Measurements from ENCODE around the gene LIN28B. TPM values are rescaled to one million over a fixed set of nuclear protein-coding genes. Genes with fewer than 3 reads are reported as not detected.

LIN28B gene
- total RNA-seq, 2 donors from 2014 or later, result not detected

- Histone ChIP-seq H3K9me3 (peaks cover 0 to 15% of the 10 kb centered on the region in 2 donors), H3K4me3 (no peak overlapping the region), H3K27ac (no peak overlapping the region), H3K27me3 (peaks cover 33 to 48% of the 10 kb centered on the region in 2 donors), H3K4me1 (peaks cover 0 to 3% of the 10 kb centered on the region in 2 donors), H3K36me3 (no peaks in the 10 kb centered on the region)
- no peak for DNase-seq (ENCODE audit: low spot score)
- TF ChIP-seq CTCF (IDR thresholded peaks at IDR 0.05), result no peak
Measured at GRCh38 chr6:104954190-104954797, 2.6 kb upstream of the LIN28B start.

- H3K9me3 ChIP-seq, result peaks cover 0 to 15% of the 10 kb centered on the region in 2 donors
- peaks cover 34 to 48% of the 10 kb centered on the region in 2 donors for H3K27me3 ChIP-seq
- H3K36me3 ChIP-seq, result no peaks in the 10 kb centered on the region
- H3K4me3 ChIP-seq, result no peak overlapping the region
- H3K27ac ChIP-seq, result no peak overlapping the region
- no peak for TF ChIP-seq CTCF (IDR thresholded peaks at IDR 0.05)
- peaks cover 0 to 3% of the 10 kb centered on the region in 2 donors for H3K4me1 ChIP-seq
- no peak for DNase-seq (ENCODE audit: low spot score)
Measured at GRCh38 chr6:104955491-104955890, 1.4 kb upstream of the LIN28B start.

GRCh38 chr6:104955927-104956730 is 778 bp upstream of the LIN28B start:
- H3K27ac ChIP-seq, result no peak overlapping the region
- H3K4me3 ChIP-seq, result no peak overlapping the region
- H3K36me3 ChIP-seq, result no peaks in the 10 kb centered on the region
- TF ChIP-seq CTCF (IDR thresholded peaks at IDR 0.05), result no peak
- peaks cover 0 to 15% of the 10 kb centered on the region in 2 donors for H3K9me3 ChIP-seq
- peaks cover 0 to 3% of the 10 kb centered on the region in 2 donors for H3K4me1 ChIP-seq
- no peak for DNase-seq (ENCODE audit: low spot score)
- H3K27me3 ChIP-seq, result peaks cover 34 to 48% of the 10 kb centered on the region in 2 donors

- H3K4me1 ChIP-seq, result peaks cover 0 to 3% of the 10 kb centered on the region in 2 donors
- no peak overlapping the region for H3K4me3 ChIP-seq
- peaks cover 0 to 12% of the 10 kb centered on the region in 2 donors for H3K9me3 ChIP-seq
- H3K27ac ChIP-seq, result no peak overlapping the region
- H3K27me3 ChIP-seq, result peaks cover 28 to 46% of the 10 kb centered on the region in 2 donors
- no peak for TF ChIP-seq CTCF (IDR thresholded peaks at IDR 0.05)
- H3K36me3 ChIP-seq, result no peaks in the 10 kb centered on the region
- no peak for DNase-seq (ENCODE audit: low spot score)
Measured at GRCh38 chr6:104957301-104958177, 632 bp downstream of the LIN28B start.

- H3K9me3 ChIP-seq, result peaks cover 0 to 5% of the 10 kb centered on the region in 2 donors
- no peak overlapping the region for H3K4me3 ChIP-seq
- H3K27ac ChIP-seq, result no peak overlapping the region
- H3K27me3 ChIP-seq, result peaks cover 19 to 38% of the 10 kb centered on the region in 2 donors
- no peak for TF ChIP-seq CTCF (IDR thresholded peaks at IDR 0.05)
- DNase-seq (ENCODE audit: low spot score), result no peak
- H3K4me1 ChIP-seq, result peaks cover 0 to 3% of the 10 kb centered on the region in 2 donors
- H3K36me3 ChIP-seq, result no peaks in the 10 kb centered on the region
Measured at GRCh38 chr6:104958178-104959025, 1.5 kb downstream of the LIN28B start.
